B cell (primary cell): ENCODE measurements around the gene NXPH2.

Source experiments
- EZH2 ChIP-seq: IDR thresholded peaks from 2 replicates; pipeline ENCODE4 v1.6.1; 2012; ENCODE audit warnings: borderline replicate concordance, low read depth, mild to moderate bottlenecking, moderate library complexity, low read length; ENCODE audit not compliant: insufficient read depth, poor library complexity, severe bottlenecking
- TF ChIP-seq, protein P1 (sequence below): fragments of 200-600 bp; IDR thresholded peaks from one replicate; pipeline ENCODE4 v1.8.0; 2022; ENCODE audit warnings: antibody characterized with exemption, mild to moderate bottlenecking

DNA sequence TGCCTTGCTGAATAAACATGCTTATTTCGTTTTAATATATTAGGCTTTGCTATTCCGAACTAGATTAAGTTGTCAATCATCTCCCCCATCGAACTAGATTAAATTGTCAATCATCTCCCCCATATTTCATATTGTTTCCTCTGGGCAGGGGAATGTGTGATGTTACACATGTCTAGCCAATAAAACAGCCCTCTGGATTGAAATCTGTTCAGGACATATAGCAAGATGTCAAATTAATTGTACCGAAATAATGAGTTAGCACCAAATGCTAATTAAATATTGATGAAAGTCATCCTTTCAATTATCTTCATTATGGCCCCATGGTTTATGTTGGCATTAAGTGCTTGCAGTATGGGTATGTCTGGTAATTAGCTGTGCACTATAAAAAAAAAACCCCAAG, 143.1 kb downstream of the NXPH2 start:
- TF ChIP-seq, protein P1, sequence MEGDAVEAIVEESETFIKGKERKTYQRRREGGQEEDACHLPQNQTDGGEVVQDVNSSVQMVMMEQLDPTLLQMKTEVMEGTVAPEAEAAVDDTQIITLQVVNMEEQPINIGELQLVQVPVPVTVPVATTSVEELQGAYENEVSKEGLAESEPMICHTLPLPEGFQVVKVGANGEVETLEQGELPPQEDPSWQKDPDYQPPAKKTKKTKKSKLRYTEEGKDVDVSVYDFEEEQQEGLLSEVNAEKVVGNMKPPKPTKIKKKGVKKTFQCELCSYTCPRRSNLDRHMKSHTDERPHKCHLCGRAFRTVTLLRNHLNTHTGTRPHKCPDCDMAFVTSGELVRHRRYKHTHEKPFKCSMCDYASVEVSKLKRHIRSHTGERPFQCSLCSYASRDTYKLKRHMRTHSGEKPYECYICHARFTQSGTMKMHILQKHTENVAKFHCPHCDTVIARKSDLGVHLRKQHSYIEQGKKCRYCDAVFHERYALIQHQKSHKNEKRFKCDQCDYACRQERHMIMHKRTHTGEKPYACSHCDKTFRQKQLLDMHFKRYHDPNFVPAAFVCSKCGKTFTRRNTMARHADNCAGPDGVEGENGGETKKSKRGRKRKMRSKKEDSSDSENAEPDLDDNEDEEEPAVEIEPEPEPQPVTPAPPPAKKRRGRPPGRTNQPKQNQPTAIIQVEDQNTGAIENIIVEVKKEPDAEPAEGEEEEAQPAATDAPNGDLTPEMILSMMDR, result no peak
- no peak for TF ChIP-seq EZH2
